ENCODE measurements around the gene IRAK1. TPM values are rescaled to one million over a fixed set of nuclear protein-coding genes. Genes with fewer than 3 reads are reported as not detected.

Gene IRAK1
- total and polyA plus RNA-seq, 2 of the 13 experiments (the other 11 are each of a cell fraction or from before 2014, with no cell fraction given): 57.7 to 77.3 TPM

DNA sequence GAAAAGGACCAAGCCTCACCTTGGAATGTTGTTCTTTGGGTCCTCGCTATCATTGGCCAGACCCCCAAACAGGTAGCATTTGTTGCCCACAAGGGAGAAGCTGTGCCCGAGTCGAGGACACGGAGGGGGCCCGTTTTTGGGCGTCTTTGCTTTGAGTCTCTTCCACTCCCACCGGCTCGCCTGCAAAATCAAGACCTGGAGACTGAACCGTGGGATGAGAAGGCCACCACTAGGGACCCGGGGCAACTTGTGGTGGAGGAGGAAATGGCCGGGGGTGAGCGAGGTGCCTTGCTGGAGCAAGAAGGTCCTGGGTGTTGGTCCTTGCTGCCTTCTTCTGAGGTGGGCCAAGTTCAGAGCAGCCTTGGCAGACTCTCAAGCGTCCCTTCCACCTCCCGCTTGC, 55.6 kb downstream of the IRAK1 start:
- no peak for DNase-seq (ENCODE audit: low spot score)
- peaks cover 31% of the 10 kb centered on the region for H3K4me1 ChIP-seq (ENCODE audit: insufficient read depth, low read length)
- ChIA-PET POLR2A (no interaction called here), CTCF (ENCODE audit: low intra/inter-chr PET ratio, low total read pairs) (no interaction called here)
- H4K20me1 ChIP-seq (ENCODE audit: insufficient read depth, low read length): peaks cover 41% of the 10 kb centered on the region
- H3K4me2 ChIP-seq (ENCODE audit: low read depth, low read length): no peak overlapping the region
- in situ Hi-C loops (cut with HindIII; ENCODE audit: extremely low pct_ligation_motif_present, low pct_unique_long_range_greater_than_20kb): no loop called here
- H3K27ac ChIP-seq (ENCODE audit: extremely low read length, insufficient read depth, low read length): no peak overlapping the region
- H2AFZ ChIP-seq (ENCODE audit: low read length): no peak overlapping the region
- H3K36me3 ChIP-seq (replicated peaks in 1 of 2; ENCODE audit: control insufficient read depth in 1 of 2, insufficient read depth in 2 of 2, low read length in 2 of 2): peaks cover 14 to 66% of the 10 kb centered on the region in 2 experiments; a peak in 4 of 5 replicates
- no peaks in the 10 kb centered on the region for H3K9me3 ChIP-seq (ENCODE audit: low read length)
- no peak for FAIRE-seq
- ATAC-seq: no peak
- 99% methylated on average over 11 of the region's 14 CpGs for WGBS (ENCODE audit: low lambda C conversion rate)
- H3K4me3 ChIP-seq (replicated peaks in 1 of 3; ENCODE audit: insufficient read depth in 1 of 3, low read depth in 2 of 3, low read length in 3 of 3): no peak overlapping the region
- peaks cover 55% of the 10 kb centered on the region for H3K79me2 ChIP-seq (ENCODE audit: insufficient read depth, low read length)
- H3K9ac ChIP-seq (ENCODE audit: insufficient read depth, low read depth, low read length): no peak overlapping the region
- no TSS peak for BruUV-seq (replicated peaks)
- intact Hi-C loops (cut with micrococcal nuclease; ENCODE audit: unreplicated experiment): no loop called here
- H3K27me3 ChIP-seq (ENCODE audit: control insufficient read depth in 1 of 2, insufficient read depth in 2 of 2, low read length in 2 of 2): no peaks in the 10 kb centered on the region
- TF ChIP-seq ZNF138 (CRISPR knock-in tag; IDR thresholded peaks at IDR 0.05; ENCODE audit: low read depth) (no peak), ISL2 (CRISPR knock-in tag; IDR thresholded peaks at IDR 0.05) (no peak), CCDC6 (CRISPR knock-in tag; IDR thresholded peaks at IDR 0.05) (no peak), SIX1 (CRISPR knock-in tag; IDR thresholded peaks at IDR 0.05; ENCODE audit: borderline replicate concordance) (no peak), KLF12 (CRISPR knock-in tag; IDR thresholded peaks at IDR 0.05; ENCODE audit: borderline replicate concordance) (no peak), NFATC3 (CRISPR knock-in tag; IDR thresholded peaks at IDR 0.05) (no peak), FOXA1 (IDR thresholded peaks at IDR 0.05) (no peak), FOXA1 (CRISPR knock-in tag; IDR thresholded peaks at IDR 0.05) (no peak), ZNF572 (CRISPR knock-in tag; IDR thresholded peaks at IDR 0.05) (no peak), ATF7-NPFF (CRISPR knock-in tag; IDR thresholded peaks at IDR 0.05; ENCODE audit: low read depth) (no peak), ZNF205 (CRISPR knock-in tag; IDR thresholded peaks at IDR 0.05) (no peak), CERS6 (CRISPR knock-in tag; IDR thresholded peaks at IDR 0.05) (no peak), ZNF678 (CRISPR knock-in tag; IDR thresholded peaks at IDR 0.05) (no peak)
- TF ChIP-seq, protein P1, sequence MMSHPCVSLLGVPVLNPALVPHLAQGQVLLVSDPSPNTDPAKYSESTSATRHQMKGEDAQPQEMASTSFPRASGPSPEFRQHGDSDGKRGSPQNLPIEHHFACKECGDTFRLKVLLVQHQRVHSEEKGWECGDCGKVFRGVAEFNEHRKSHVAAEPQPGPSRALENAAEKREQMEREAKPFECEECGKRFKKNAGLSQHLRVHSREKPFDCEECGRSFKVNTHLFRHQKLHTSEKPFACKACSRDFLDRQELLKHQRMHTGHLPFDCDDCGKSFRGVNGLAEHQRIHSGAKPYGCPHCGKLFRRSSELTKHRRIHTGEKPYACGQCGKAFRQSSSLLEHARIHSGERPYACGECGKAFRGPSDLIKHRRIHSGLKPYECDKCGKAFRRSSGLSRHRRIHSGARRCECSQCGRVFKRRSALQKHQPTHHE (CRISPR knock-in tag; IDR thresholded peaks at IDR 0.05; ENCODE audit: borderline replicate concordance): no peak
- TF ChIP-seq, protein P2, sequence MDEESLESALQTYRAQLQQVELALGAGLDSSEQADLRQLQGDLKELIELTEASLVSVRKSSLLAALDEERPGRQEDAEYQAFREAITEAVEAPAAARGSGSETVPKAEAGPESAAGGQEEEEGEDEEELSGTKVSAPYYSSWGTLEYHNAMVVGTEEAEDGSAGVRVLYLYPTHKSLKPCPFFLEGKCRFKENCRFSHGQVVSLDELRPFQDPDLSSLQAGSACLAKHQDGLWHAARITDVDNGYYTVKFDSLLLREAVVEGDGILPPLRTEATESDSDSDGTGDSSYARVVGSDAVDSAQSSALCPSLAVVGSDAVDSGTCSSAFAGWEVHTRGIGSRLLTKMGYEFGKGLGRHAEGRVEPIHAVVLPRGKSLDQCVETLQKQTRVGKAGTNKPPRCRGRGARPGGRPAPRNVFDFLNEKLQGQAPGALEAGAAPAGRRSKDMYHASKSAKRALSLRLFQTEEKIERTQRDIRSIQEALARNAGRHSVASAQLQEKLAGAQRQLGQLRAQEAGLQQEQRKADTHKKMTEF (CRISPR knock-in tag; IDR thresholded peaks at IDR 0.05): no peak
- TF ChIP-seq, protein P3, sequence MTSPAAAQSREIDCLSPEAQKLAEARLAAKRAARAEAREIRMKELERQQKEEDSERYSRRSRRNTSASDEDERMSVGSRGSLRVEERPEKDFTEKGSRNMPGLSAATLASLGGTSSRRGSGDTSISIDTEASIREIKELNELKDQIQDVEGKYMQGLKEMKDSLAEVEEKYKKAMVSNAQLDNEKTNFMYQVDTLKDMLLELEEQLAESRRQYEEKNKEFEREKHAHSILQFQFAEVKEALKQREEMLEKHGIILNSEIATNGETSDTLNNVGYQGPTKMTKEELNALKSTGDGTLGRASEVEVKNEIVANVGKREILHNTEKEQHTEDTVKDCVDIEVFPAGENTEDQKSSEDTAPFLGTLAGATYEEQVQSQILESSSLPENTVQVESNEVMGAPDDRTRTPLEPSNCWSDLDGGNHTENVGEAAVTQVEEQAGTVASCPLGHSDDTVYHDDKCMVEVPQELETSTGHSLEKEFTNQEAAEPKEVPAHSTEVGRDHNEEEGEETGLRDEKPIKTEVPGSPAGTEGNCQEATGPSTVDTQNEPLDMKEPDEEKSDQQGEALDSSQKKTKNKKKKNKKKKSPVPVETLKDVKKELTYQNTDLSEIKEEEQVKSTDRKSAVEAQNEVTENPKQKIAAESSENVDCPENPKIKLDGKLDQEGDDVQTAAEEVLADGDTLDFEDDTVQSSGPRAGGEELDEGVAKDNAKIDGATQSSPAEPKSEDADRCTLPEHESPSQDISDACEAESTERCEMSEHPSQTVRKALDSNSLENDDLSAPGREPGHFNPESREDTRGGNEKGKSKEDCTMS (CRISPR knock-in tag; conservative IDR thresholded peaks at IDR 0.05): no peak

Measured in HepG2 (cell line).